Lower leg skin (tissue), 4 donors: ENCODE data around the gene CPOX. TPM values are rescaled to one million over a fixed set of nuclear protein-coding genes. Genes with fewer than 3 reads are reported as not detected.

ENCODE experiments used
- DNase-seq, 2 donors: peaks; one replicate each; pipeline ENCODE4 v3.0.0-alpha.2; 2019; ENCODE audit warnings: low spot score in 2 of 2
- H3K4me3 ChIP-seq: fragments of 200-600 bp; sonication (generic); 2 replicates; pipeline ENCODE4 v1.5.1; 2017; ENCODE audit warnings: mild to moderate bottlenecking, low read depth; ENCODE audit not compliant: poor library complexity, severe bottlenecking
- POLR2A ChIP-seq, 2 donors: fragments of 450-650 bp; IDR thresholded peaks; one replicate each; pipeline ENCODE4 v1.6.1; 2016 to 2017; ENCODE audit warnings: antibody characterized with exemption in 2 of 2, mild to moderate bottlenecking in 1 of 2, moderate library complexity in 1 of 2
- WGBS, 2 donors: methylation state at CpG; one replicate each; pipeline ENCODE4 v1.1.5; 2018; 5-methylcytosine and 5-hydroxymethylcytosine counted together
- intact Hi-C: fragments of 100-400 bp; cut with DNase I; formaldehyde crosslinking; loops from one replicate; pipeline ENCODE4 v1.15.0; 2023; ENCODE audit warnings: low total_unique reads
- total RNA-seq, 4 donors: library from RNA; depleted of rRNA; stranded (reverse); fragments of >200 nt; gene quantifications; one replicate each; pipeline ENCODE4 v1.1.0, GENCODE V29; 2016
- TF ChIP-seq, protein P1 (sequence below), 3 donors: fragments of 450-650 bp; IDR thresholded peaks; one replicate each; pipeline ENCODE4 v1.5.1; 2016; ENCODE audit warnings: antibody characterized with exemption in 3 of 3, mild to moderate bottlenecking in 3 of 3, moderate library complexity in 2 of 3

The CPOX gene
- total RNA-seq, 4 donors from 2014 or later, result 21.8 to 28.6 (median 25.0) TPM

DNA sequence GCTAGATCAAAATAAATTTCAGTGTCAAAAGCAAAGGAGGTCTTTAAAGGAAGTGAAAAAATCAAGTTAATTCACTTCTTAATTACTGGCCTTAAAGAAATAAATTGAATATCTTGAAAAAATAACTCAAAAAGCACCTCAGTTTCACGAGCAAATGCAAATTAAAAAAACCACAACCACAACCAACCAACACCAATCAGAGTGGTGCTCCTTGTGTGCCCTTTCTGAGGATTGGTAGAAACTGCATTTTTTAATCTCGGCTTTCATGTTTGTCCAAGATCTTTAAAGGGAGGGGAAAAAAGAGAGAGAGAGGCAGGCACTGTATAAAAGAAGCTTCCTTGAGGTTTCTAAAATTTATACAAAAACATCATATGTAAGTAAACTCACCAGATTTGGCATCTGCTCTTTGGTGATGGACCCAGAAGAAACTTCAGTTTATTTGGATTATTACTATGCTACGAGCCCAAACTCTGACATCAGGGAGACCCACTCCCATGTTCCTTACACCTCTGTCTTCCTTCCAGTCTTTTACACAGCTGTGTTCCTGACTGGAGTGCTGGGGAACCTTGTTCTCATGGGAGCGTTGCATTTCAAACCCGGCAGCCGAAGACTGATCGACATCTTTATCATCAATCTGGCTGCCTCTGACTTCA is 61.7 kb downstream of the CPOX start, which contains the start of gene GPR15:
TSS of gene GPR15 (plus strand) at position 357 of the 653 bp plus-strand sequence. CDS start at position 413, 56 bp downstream.
- no peak within 1 kb of the TSS for H3K4me3 ChIP-seq
- TF ChIP-seq, protein P1, sequence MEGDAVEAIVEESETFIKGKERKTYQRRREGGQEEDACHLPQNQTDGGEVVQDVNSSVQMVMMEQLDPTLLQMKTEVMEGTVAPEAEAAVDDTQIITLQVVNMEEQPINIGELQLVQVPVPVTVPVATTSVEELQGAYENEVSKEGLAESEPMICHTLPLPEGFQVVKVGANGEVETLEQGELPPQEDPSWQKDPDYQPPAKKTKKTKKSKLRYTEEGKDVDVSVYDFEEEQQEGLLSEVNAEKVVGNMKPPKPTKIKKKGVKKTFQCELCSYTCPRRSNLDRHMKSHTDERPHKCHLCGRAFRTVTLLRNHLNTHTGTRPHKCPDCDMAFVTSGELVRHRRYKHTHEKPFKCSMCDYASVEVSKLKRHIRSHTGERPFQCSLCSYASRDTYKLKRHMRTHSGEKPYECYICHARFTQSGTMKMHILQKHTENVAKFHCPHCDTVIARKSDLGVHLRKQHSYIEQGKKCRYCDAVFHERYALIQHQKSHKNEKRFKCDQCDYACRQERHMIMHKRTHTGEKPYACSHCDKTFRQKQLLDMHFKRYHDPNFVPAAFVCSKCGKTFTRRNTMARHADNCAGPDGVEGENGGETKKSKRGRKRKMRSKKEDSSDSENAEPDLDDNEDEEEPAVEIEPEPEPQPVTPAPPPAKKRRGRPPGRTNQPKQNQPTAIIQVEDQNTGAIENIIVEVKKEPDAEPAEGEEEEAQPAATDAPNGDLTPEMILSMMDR (IDR thresholded peaks at IDR 0.05), result no peak
- no peak for TF ChIP-seq POLR2A (IDR thresholded peaks at IDR 0.05)
- intact Hi-C loops, result no loop called here
- 79 to 84% methylated on average over 7 of the region's 7 CpGs for WGBS, 2 donors
- DNase-seq, result no peak

DNA sequence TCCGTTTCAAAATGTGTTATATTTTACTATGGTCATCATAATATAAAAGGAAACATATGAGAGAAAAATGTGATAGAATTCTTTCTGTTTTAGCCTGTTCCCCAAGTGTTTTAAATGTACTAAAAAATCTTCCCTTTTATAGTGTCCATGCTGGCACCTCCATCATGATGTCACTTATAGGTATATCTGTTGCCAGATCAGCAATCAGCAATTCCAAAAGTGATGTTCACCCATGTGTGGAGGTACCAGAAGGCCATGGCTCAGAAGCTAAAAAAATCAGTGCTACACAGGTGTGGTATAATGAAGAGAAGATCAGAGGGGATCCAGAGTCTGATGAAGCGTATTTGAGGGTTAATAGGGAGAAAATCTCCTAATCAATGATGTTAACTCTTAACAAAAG is 62.7 kb downstream of the CPOX start:
- intact Hi-C loops, result no loop called here
- H3K4me3 ChIP-seq, result no peak overlapping the region
- WGBS, 2 donors, result 76 to 80% methylated on average over 2 of the region's 2 CpGs
- no peak for DNase-seq
- TF ChIP-seq, protein P1 (IDR thresholded peaks at IDR 0.05), result no peak
- TF ChIP-seq POLR2A (IDR thresholded peaks at IDR 0.05), result no peak

DNA sequence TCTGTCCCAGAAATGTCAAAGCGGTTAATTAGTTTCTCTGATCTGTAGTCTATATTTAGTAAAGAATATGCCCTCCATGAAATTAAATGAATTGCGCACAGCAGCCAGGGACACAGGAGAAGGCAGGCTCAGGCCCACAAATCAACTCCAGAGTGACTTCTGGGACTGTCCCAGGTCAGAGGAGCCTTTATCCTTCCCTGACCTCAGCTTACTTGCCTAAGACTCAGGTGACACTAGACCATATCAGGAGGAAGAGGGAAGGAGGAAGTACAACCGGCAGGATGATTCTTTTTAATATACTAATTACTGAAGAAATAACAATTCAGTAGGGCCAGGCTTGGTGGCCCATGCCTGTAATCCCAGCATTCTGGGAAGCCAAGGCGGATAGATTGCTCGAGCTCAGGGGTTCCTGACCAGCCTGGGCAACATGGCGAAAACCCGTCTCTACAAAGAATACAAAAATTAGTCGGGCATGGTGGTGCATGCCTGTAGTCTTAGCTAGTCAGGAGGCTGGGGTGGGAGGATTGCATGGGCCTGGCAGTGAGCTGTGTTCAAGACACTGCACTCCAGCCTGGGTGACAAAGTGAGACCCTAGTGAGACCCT is 63.5 kb downstream of the CPOX start:
- WGBS, 2 donors, result 86 to 90% methylated on average over 8 of the region's 8 CpGs
- intact Hi-C loops, result no loop called here
- H3K4me3 ChIP-seq, result no peak overlapping the region
- TF ChIP-seq, protein P1 (IDR thresholded peaks at IDR 0.05), result no peak
- no peak for TF ChIP-seq POLR2A (IDR thresholded peaks at IDR 0.05)
- DNase-seq, result no peak

Other genes with a start within 250 kb of the CPOX start
- not detected for gene OR5K4, start 239.8 kb downstream of the CPOX start, total RNA-seq
- gene OR5K3, start 202.9 kb downstream of the CPOX start, total RNA-seq, result not detected
- not detected for gene OR5K1, start 130.4 kb downstream of the CPOX start, total RNA-seq
- gene OR5K2, start 95.9 kb downstream of the CPOX start, total RNA-seq, result not detected
- 100 to 1,000 TPM; 118 to 323 (median 215) TPM for gene CLDND1, start 70.7 kb downstream of the CPOX start, total RNA-seq
- not detected for gene GPR15, start 61.6 kb downstream of the CPOX start, total RNA-seq
- 10 to 100 TPM; 19.2 to 40.8 (median 24.3) TPM for gene ST3GAL6, start 169.7 kb upstream of the CPOX start, total RNA-seq